ENCODE results near the gene DAB1.

DAB1 gene

GRCh38 chr1:57163789-57164188 is 260.1 kb downstream of the DAB1 start:
- no peak overlapping the region for H3K4me2 ChIP-seq (ENCODE audit: low read length)
- no peaks in the 10 kb centered on the region for H3K27me3 ChIP-seq (ENCODE audit: control insufficient read depth, insufficient read depth, low read length)
- H3K27ac ChIP-seq = no peak overlapping the region
- H3K79me2 ChIP-seq = no peaks in the 10 kb centered on the region
- no peak overlapping the region for H3K9ac ChIP-seq
- no peaks in the 10 kb centered on the region for H3K36me3 ChIP-seq (ENCODE audit: control insufficient read depth, insufficient read depth, low read length)
- TF ChIP-seq CTCF (IDR thresholded peaks at IDR 0.05) = no peak
- no peaks in the 10 kb centered on the region for H3K4me1 ChIP-seq
- no peak overlapping the region for H3K4me3 ChIP-seq (ENCODE audit: low read depth, low read length)
- no peak overlapping the region for H2AFZ ChIP-seq
- no peaks in the 10 kb centered on the region for H3K9me3 ChIP-seq (ENCODE audit: control insufficient read depth, low read length)

GRCh38 chr1:57163325-57163724 is 260.5 kb downstream of the DAB1 start:
- Histone ChIP-seq H3K36me3 (ENCODE audit: control insufficient read depth, insufficient read depth, low read length) (no peaks in the 10 kb centered on the region), H3K4me3 (ENCODE audit: low read depth, low read length) (no peak overlapping the region), H3K4me2 (ENCODE audit: low read length) (no peak overlapping the region), H3K4me1 (no peaks in the 10 kb centered on the region), H3K9me3 (ENCODE audit: control insufficient read depth, low read length) (no peaks in the 10 kb centered on the region), H3K27me3 (ENCODE audit: control insufficient read depth, insufficient read depth, low read length) (no peaks in the 10 kb centered on the region), H3K27ac (no peak overlapping the region), H3K79me2 (no peaks in the 10 kb centered on the region), H3K9ac (no peak overlapping the region), H2AFZ (no peak overlapping the region)
- TF ChIP-seq CTCF (IDR thresholded peaks at IDR 0.05) = no peak

GRCh38 chr1:57162607-57163261 is 261.1 kb downstream of the DAB1 start:
- TF ChIP-seq CTCF (IDR thresholded peaks at IDR 0.05) = no peak
- Histone ChIP-seq H3K27ac (no peak overlapping the region), H3K4me2 (ENCODE audit: low read length) (no peak overlapping the region), H3K36me3 (ENCODE audit: control insufficient read depth, insufficient read depth, low read length) (no peaks in the 10 kb centered on the region), H2AFZ (no peak overlapping the region), H3K9ac (no peak overlapping the region), H3K79me2 (no peaks in the 10 kb centered on the region), H3K9me3 (ENCODE audit: control insufficient read depth, low read length) (no peaks in the 10 kb centered on the region), H3K27me3 (ENCODE audit: control insufficient read depth, insufficient read depth, low read length) (no peaks in the 10 kb centered on the region), H3K4me3 (ENCODE audit: low read depth, low read length) (no peak overlapping the region), H3K4me1 (no peaks in the 10 kb centered on the region)

- no peaks in the 10 kb centered on the region for H3K36me3 ChIP-seq (ENCODE audit: control insufficient read depth, insufficient read depth, low read length)
- no peaks in the 10 kb centered on the region for H3K9me3 ChIP-seq (ENCODE audit: control insufficient read depth, low read length)
- no peak overlapping the region for H2AFZ ChIP-seq
- no peak overlapping the region for H3K9ac ChIP-seq
- H3K79me2 ChIP-seq = no peaks in the 10 kb centered on the region
- H3K4me1 ChIP-seq = no peaks in the 10 kb centered on the region
- TF ChIP-seq CTCF (IDR thresholded peaks at IDR 0.05) = no peak
- no peak overlapping the region for H3K27ac ChIP-seq
- H3K4me2 ChIP-seq (ENCODE audit: low read length) = no peak overlapping the region
- H3K27me3 ChIP-seq (ENCODE audit: control insufficient read depth, insufficient read depth, low read length) = no peaks in the 10 kb centered on the region
- H3K4me3 ChIP-seq (ENCODE audit: low read depth, low read length) = no peak overlapping the region
These were observed 263.3 kb downstream of the DAB1 start for GRCh38 chr1:57160594-57160993.

GRCh38 chr1:57158604-57158998 is 265.3 kb downstream of the DAB1 start:
- H3K9ac ChIP-seq = no peak overlapping the region
- no peaks in the 10 kb centered on the region for H3K9me3 ChIP-seq (ENCODE audit: control insufficient read depth, low read length)
- H3K27ac ChIP-seq = no peak overlapping the region
- no peak overlapping the region for H2AFZ ChIP-seq
- no peak for TF ChIP-seq CTCF (IDR thresholded peaks at IDR 0.05)
- H3K4me2 ChIP-seq (ENCODE audit: low read length) = no peak overlapping the region
- no peaks in the 10 kb centered on the region for H3K36me3 ChIP-seq (ENCODE audit: control insufficient read depth, insufficient read depth, low read length)
- no peaks in the 10 kb centered on the region for H3K79me2 ChIP-seq
- H3K4me1 ChIP-seq = no peaks in the 10 kb centered on the region
- H3K27me3 ChIP-seq (ENCODE audit: control insufficient read depth, insufficient read depth, low read length) = no peaks in the 10 kb centered on the region
- H3K4me3 ChIP-seq (ENCODE audit: low read depth, low read length) = no peak overlapping the region
